Activated CD8-positive, alpha-beta memory T cell treated with anti-CD3 and anti-CD28 coated beads, Interleukin-2, amount 50 U/mL, for 4 hours (primary cell): ENCODE data around the gene CTNND2.

Experiments used
- DNase-seq: peaks from one replicate; pipeline ENCODE4 v3.0.0-alpha.2; 2020

CTNND2 gene

DNA sequence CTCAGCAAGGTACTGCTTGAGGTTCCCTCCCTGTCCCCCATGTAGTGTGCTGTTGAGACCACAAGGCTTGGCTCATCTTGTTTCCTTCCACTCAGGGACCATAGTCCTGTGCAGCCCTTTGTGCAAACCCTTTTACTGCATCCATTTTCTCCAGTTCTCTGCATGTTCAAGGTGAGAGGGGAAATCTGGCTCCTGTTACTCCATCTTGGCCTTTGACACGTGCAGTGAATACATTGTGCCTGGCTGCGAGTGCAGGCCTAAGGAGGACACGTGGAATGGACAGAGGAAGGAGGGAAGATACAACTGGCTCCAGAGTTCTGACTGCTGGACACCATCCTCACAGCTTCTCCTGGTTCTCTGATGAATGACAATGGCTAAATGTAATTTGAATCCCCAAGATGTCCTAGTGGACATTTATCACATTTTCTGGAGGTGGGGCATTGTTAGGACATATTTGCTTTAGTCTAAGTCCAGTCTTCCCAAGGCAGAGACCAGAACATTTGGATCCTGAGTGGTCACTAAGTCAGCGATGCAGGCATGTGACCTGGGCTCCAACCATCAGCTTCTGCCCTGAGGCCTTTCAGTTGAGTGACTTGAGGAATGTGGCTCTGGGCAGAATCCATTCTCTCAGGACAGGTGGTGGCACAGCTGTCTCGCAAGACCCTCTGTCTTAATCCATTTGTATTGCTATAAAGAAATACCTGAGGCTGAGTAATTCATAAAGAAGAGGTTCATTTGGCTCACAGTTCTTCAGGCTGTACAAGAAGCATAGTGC is 954.2 kb downstream of the CTNND2 start:
- no peak for DNase-seq

DNA sequence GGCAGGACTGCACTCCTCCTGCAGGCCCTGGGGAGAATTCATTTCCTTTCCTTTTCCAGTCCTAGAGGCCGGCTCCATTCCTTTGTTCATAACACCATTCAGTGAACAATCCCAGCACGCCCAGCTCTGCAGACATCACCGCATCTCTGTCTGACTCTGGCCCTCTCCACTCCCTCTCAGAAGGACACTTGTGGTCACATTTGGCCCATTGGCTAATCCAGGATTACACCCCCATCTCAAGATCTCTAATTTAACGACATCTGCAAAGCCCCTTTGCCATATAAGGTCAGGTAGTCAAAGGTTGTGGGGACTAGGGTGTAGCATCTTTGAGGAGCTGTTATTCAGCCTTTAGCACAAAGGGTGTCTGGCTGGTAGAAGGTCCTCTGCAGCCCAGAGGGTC is 958.2 kb downstream of the CTNND2 start:
- no peak for DNase-seq

DNA sequence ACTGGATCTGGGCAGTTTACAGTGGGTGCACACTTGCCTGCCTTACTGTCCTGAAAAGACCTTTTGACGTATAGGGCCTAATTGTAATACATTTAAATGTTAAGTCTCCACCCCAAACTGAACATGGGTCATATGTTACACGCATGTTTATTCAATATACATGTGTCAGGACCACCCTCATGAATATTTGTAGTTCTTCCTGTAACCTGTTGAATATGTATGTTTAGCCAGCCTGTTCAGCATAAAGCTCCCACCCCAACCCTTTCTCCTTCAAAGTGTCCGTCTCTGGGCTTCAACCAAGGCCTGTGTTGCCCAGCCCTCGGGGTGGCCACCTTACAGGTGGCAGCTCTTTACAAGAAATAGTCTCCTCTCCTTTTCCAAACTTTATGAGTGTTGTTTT is 962.3 kb downstream of the CTNND2 start:
- DNase-seq, result no peak

DNA sequence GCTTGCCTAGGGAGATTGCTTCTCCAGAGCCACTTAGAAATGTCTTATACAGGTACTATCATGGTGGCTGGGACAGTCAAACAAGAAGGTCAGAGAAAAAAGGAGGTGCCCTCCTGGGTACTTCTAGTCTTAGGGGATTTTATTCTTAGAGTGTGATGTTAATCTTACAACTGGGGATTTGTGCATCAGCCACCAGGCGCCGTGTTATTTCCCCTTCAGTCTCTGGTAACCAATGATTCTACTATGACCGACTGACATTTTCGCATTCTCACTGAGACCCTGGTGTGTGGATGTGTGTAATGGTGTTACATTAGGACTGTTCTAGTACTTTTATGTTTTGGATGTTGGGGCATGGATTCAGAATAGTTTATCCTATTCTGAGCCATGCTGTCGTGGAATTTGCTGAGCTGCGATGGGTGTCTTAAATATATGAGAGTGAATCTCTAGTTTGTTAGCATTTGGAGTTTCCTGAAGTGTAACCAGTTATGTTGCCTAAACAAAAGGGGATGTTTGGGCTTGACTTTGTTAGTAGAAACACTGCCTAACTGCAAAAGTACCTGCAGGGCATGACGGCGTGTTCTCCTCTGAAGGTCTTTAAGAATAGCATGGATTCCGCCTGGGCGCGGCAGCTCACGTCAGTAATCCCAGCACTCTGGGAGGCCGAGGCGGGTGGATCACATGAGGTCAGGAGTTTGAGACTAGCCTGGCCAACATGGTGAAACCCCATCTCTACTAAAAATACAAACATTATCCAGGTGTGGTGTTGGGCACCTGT is 968.0 kb downstream of the CTNND2 start:
- no peak for DNase-seq

DNA sequence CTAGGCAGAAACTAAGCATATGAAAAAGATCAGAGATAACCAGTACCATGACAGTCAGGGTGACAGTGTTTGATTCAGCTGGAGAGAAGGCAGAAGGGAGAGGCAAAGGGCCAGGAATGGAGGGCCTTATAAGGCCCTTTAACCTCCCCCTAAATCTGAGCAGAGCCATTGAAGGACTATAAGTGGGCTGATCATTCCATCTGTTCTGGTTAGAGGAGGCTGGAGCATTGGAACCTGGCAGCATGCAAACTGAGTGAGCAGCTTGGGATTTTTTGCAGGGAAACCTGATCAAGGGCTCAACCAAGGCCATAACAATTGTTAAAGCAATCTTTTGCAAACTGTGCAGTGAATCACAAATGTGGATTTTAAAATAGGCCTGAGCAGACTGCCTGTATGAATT is 968.7 kb downstream of the CTNND2 start:
- no peak for DNase-seq

DNA sequence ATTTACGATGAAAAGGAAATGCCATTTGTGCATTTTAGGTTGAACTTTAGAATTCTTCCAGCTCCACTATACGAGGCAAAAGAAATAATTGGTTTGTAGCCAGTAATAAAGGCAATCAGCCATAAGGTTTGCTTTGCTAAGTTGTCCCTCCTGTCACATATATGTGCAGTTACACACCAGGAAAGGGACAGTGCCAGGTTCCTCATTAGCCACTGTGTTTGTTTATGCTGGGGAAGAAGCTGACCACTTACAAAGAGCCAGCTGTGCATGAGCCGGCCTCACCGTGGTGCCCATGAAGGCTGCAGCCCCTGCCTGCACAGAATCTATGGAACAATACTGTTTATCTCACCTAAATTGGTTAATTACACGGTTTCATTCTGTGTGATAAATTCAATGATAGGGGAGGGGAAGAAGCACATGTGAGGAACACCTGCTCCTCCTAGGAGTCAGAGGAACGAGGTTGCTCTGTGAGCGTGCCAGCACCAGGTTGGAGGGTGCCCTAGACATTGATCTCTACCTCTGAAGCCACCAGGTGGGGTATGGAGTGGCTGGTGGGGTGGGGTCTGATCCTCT is 969.4 kb downstream of the CTNND2 start:
- DNase-seq, result no peak

DNA sequence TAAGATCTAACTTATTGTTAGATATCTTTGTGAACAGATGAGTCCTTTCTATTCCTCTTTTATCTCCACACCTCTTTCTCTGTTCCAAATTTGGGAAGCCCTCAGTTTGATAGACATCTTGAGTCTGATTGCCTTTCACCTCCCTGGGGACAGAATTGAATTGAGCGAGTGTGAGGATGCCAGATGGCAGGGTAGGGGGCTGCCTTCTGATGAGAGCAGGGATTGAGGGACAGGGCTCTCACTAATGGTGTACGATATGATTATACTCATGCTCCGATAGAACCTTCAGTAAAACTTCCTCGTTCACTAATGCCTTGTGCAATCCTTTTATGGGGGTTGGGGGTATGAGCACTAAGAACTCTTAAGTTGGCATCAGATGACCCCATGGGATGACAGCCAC is 971.1 kb downstream of the CTNND2 start:
- no peak for DNase-seq

DNA sequence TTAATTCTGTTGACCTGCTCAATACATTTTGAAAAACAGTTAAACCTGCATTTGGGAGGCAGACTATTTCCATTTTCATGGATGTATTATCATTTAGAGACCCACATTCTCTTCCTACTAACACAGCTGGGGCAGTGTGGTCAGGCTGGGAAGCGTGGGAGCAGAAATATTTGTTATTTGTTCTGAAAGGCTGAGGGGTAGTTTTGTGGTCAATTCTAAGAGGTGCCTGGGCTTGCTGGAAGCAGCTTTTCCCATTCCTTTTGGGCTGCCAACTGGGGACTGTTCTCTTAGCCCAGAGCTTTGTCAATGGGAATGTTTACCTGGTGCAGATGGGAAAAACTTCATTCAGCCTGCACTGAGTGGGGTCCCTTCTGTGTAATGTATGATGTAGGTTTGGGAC is 971.8 kb downstream of the CTNND2 start:
- no peak for DNase-seq

DNA sequence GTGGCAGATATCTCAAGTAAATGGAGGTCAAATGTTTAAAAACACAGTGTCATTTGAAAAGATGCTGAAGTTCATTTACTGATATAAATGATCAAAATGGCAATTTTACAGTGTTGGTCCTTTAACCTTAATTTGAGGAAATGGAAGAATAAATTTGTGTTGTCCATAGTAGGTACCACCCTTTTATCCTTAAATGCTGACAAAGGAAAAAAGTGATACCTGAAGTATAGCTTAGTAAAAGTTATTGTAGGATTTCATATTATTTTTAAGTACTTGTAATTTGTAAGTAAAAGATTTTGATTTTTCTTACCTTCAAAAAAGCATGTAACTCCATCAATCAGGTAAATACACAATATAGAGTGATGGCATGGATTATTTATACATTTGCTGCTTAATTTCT is 976.6 kb downstream of the CTNND2 start:
- no peak for DNase-seq

DNA sequence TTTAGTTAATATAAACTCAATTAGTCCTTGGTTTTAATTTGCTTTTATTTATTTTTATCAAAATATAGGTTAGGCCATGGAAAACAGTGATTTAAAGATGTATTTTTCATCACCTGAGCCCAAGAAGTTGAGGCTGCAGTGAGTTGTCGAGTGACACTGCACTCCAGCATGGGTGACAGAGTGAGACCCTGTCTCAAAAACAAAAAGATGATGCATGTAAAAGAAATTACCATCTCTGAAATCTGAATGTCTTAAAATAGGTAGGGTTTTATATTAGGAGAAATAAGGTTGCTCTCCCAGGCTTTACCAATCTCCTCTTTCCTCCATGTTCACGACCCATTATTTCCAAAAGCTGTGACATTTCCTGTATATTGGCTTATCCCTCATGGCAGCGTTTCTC is 980.9 kb downstream of the CTNND2 start:
- DNase-seq, result no peak
